ENCODE data around the gene MORC3. TPM values are rescaled to one million over a fixed set of nuclear protein-coding genes. Genes with fewer than 3 reads are reported as not detected.
"Not testable (repeated sequence)": the region's sequence is repeated elsewhere in the genome, so short reads cannot be mapped to it uniquely, and the experiment has no call there.

MORC3 gene, protein sequence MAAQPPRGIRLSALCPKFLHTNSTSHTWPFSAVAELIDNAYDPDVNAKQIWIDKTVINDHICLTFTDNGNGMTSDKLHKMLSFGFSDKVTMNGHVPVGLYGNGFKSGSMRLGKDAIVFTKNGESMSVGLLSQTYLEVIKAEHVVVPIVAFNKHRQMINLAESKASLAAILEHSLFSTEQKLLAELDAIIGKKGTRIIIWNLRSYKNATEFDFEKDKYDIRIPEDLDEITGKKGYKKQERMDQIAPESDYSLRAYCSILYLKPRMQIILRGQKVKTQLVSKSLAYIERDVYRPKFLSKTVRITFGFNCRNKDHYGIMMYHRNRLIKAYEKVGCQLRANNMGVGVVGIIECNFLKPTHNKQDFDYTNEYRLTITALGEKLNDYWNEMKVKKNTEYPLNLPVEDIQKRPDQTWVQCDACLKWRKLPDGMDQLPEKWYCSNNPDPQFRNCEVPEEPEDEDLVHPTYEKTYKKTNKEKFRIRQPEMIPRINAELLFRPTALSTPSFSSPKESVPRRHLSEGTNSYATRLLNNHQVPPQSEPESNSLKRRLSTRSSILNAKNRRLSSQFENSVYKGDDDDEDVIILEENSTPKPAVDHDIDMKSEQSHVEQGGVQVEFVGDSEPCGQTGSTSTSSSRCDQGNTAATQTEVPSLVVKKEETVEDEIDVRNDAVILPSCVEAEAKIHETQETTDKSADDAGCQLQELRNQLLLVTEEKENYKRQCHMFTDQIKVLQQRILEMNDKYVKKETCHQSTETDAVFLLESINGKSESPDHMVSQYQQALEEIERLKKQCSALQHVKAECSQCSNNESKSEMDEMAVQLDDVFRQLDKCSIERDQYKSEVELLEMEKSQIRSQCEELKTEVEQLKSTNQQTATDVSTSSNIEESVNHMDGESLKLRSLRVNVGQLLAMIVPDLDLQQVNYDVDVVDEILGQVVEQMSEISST
- total RNA-seq: 10 to 100 TPM; 29.4 to 82.5 (median 31.0) TPM

GRCh38 chr21:36319767-36320420, at the start of gene MORC3:
TSS of gene MORC3 (plus strand) at chr21:36320197. CDS start at chr21:36320265, 68 bp downstream.
- no peaks in the 10 kb centered on the region for H3K36me3 ChIP-seq
- H3K27me3 ChIP-seq: no peaks in the 10 kb centered on the region
- peak within 1 kb of the TSS; percentile 96 to 99 (median 98) for H3K27ac ChIP-seq
- peak within 1 kb of the TSS; percentile 65 to 93 (median 91) for H3K4me3 ChIP-seq
- DNase-seq: peak; percentile 97 to 99 (median 99)
- H3K4me1 ChIP-seq: peaks cover 0 to 18% (median 8%) of the 10 kb centered on the region in 4 donors
- TF ChIP-seq CTCF (IDR thresholded peaks at IDR 0.05): no peak
- peak; percentile 60 to 95 for TF ChIP-seq POLR2A (IDR thresholded peaks at IDR 0.05)
- no peaks in the 10 kb centered on the region for H3K9me3 ChIP-seq

DNA sequence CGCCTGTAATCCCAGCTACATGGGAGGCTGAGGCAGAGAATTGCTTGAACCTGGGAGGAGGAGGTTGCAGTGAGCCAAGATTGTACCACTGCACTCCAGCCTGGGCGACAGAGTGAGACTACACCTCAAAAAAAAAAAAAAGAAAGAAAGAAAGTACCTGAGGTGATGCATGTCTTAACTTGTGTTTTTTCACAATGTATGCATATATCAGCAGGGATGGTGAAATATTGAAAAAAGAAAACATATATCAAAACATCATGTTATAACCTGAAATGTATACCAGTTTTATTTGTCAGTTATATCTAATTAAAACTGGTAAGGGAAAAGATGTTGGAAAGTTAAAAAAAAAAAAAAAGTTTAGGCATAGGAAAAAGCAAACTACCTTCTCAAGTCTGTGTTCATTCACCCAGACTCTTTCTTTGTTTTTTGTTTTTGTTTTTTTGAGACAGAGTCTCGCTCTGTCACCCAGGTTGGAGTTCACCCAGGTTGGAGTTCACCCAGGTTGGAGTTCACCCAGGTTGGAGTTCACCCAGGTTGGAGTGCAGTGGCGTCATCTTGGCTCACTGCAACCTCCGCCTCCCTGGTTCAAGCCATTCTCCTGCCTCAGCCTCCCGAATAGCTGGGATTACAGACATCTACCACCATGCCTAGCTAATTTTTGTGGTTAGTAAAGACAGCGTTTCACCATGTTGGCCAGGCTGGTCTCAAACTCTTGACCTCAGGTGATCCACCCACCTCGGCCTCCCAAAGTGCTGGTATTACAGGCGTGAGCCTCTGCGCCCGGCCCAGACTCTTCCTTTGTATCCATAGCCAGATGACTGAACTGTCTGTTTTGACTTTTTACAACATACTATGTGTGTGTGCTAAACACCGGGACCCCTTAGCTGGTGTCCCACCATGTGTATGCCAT, 49.0 kb upstream of the MORC3 start:
- not testable (repeated sequence) for H3K9me3 ChIP-seq, H3K27ac ChIP-seq, H3K4me3 ChIP-seq, H3K4me1 ChIP-seq, DNase-seq, H3K27me3 ChIP-seq
- H3K36me3 ChIP-seq: peaks cover 0 to 27% (median 0%) of the 10 kb centered on the region in 3 donors

- no peaks in the 10 kb centered on the region for H3K4me1 ChIP-seq
- no peaks in the 10 kb centered on the region for H3K27me3 ChIP-seq
- H3K4me3 ChIP-seq: no peak overlapping the region
- H3K27ac ChIP-seq: no peak overlapping the region
- no peaks in the 10 kb centered on the region for H3K9me3 ChIP-seq
- no peak for TF ChIP-seq CTCF (IDR thresholded peaks at IDR 0.05)
- TF ChIP-seq POLR2A (IDR thresholded peaks at IDR 0.05): no peak
- H3K36me3 ChIP-seq: peaks cover 0 to 37% (median 0%) of the 10 kb centered on the region in 3 donors
- no peak for DNase-seq
Observed at GRCh38 chr21:36274128-36274527, 45.9 kb upstream of the MORC3 start.

- DNase-seq: no peak
- no peak overlapping the region for H3K27ac ChIP-seq
- H3K9me3 ChIP-seq: no peaks in the 10 kb centered on the region
- H3K4me3 ChIP-seq: no peak overlapping the region
- no peaks in the 10 kb centered on the region for H3K27me3 ChIP-seq
- H3K4me1 ChIP-seq: no peaks in the 10 kb centered on the region
- TF ChIP-seq POLR2A (IDR thresholded peaks at IDR 0.05) (no peak), CTCF (IDR thresholded peaks at IDR 0.05) (no peak)
- peaks cover 0 to 32% (median 0%) of the 10 kb centered on the region in 3 donors for H3K36me3 ChIP-seq
Observed at GRCh38 chr21:36282568-36283230, 37.3 kb upstream of the MORC3 start.

- H3K9me3 ChIP-seq, H3K27ac ChIP-seq, H3K4me3 ChIP-seq, DNase-seq, H3K4me1 ChIP-seq, H3K27me3 ChIP-seq: not testable (repeated sequence)
- peaks cover 0 to 28% (median 0%) of the 10 kb centered on the region in 3 donors for H3K36me3 ChIP-seq
Observed at GRCh38 chr21:36283231-36283622, 36.8 kb upstream of the MORC3 start.
